Measurements from ENCODE around the gene PCDHGA4. TPM values are rescaled to one million over a fixed set of nuclear protein-coding genes. Genes with fewer than 3 reads are reported as not detected.
"Not testable (repeated sequence)": the region's sequence is repeated elsewhere in the genome, so short reads cannot be mapped to it uniquely, and the experiment has no call there.

Gene PCDHGA4
- polyA plus RNA-seq (2013, experiment 1 of 2) = 0.40 TPM
- polyA plus RNA-seq (2013, experiment 2 of 2) = 0.38 TPM

GRCh38 chr5:141354900-141355469 lies at the start of gene PCDHGA4:
Gene PCDHGA4 (plus strand): TSS chr5:141355021. CDS start chr5:141355108, 87 bp downstream.
- Histone ChIP-seq H3K4me3 (ENCODE audit: low read length) (no peak within 1 kb of the TSS), H3K27me3 (ENCODE audit: insufficient read depth, low read length) (no peaks in the 10 kb centered on the region), H3K9ac (ENCODE audit: low read depth, low read length) (no peak within 1 kb of the TSS), H3K4me1 (ENCODE audit: insufficient read depth, low read length) (no peaks in the 10 kb centered on the region), H3K9me3 (ENCODE audit: insufficient read depth, low read depth, low read length) (peaks cover 54% of the 10 kb centered on the region), H3K36me3 (ENCODE audit: insufficient read depth, low read length) (no peaks in the 10 kb centered on the region), H3K27ac (ENCODE audit: low read depth, low read length) (no peak within 1 kb of the TSS)
- 95% methylated on average over 29 of the region's 29 CpGs for WGBS

- WGBS = 86% methylated on average over 1 of the region's 1 CpG
- H3K9ac ChIP-seq (ENCODE audit: low read depth, low read length) = no peak overlapping the region
- H3K36me3 ChIP-seq (ENCODE audit: insufficient read depth, low read length) = no peaks in the 10 kb centered on the region
- no peak overlapping the region for H3K4me3 ChIP-seq (ENCODE audit: low read length)
- H3K9me3 ChIP-seq (ENCODE audit: insufficient read depth, low read depth, low read length) = peaks cover 11% of the 10 kb centered on the region; the same call in 1 of the 2 replicates
- no peak overlapping the region for H3K27ac ChIP-seq (ENCODE audit: low read depth, low read length)
- no peaks in the 10 kb centered on the region for H3K27me3 ChIP-seq (ENCODE audit: insufficient read depth, low read length)
- no peaks in the 10 kb centered on the region for H3K4me1 ChIP-seq (ENCODE audit: insufficient read depth, low read length)
Observed at GRCh38 chr5:141306630-141307029, 48.2 kb upstream of the PCDHGA4 start.

GRCh38 chr5:141313711-141314110 lies 41.1 kb upstream of the PCDHGA4 start:
- peaks cover 15% of the 10 kb centered on the region for H3K9me3 ChIP-seq (ENCODE audit: insufficient read depth, low read depth, low read length)

GRCh38 chr5:141316963-141317362 lies 37.9 kb upstream of the PCDHGA4 start:
- not testable (repeated sequence) for H3K9ac ChIP-seq (ENCODE audit: low read depth, low read length); H3K27me3 ChIP-seq (ENCODE audit: insufficient read depth, low read length); H3K4me3 ChIP-seq (ENCODE audit: low read length); H3K27ac ChIP-seq (ENCODE audit: low read depth, low read length); H3K4me1 ChIP-seq (ENCODE audit: insufficient read depth, low read length)
- Histone ChIP-seq H3K9me3 (ENCODE audit: insufficient read depth, low read depth, low read length) (peaks cover 29% of the 10 kb centered on the region), H3K36me3 (ENCODE audit: insufficient read depth, low read length) (peaks cover 31% of the 10 kb centered on the region)
- 91% methylated on average over 4 of the region's 4 CpGs for WGBS

More at GRCh38 chr5:141313711-141314110, 41.1 kb upstream of the PCDHGA4 start:
- peaks cover 3% of the 10 kb centered on the region; the same call in 1 of the 2 replicates for H3K4me1 ChIP-seq (ENCODE audit: insufficient read depth, low read length)
- peaks cover 19% of the 10 kb centered on the region for H3K36me3 ChIP-seq (ENCODE audit: insufficient read depth, low read length)
- no peak overlapping the region for H3K9ac ChIP-seq (ENCODE audit: low read depth, low read length)
- H3K27me3 ChIP-seq (ENCODE audit: insufficient read depth, low read length) = no peaks in the 10 kb centered on the region
- H3K27ac ChIP-seq (ENCODE audit: low read depth, low read length) = no peak overlapping the region
- H3K4me3 ChIP-seq (ENCODE audit: low read length) = no peak overlapping the region

GRCh38 chr5:141319202-141319601 lies 35.6 kb upstream of the PCDHGA4 start:
- Histone ChIP-seq H3K27ac (ENCODE audit: low read depth, low read length) (no peak overlapping the region), H3K9me3 (ENCODE audit: insufficient read depth, low read depth, low read length) (peaks cover 29% of the 10 kb centered on the region), H3K4me1 (ENCODE audit: insufficient read depth, low read length) (peaks cover 3% of the 10 kb centered on the region; the same call in 1 of the 2 replicates), H3K36me3 (ENCODE audit: insufficient read depth, low read length) (peaks cover 31% of the 10 kb centered on the region), H3K4me3 (ENCODE audit: low read length) (peak overlapping the region; percentile 93), H3K9ac (ENCODE audit: low read depth, low read length) (no peak overlapping the region), H3K27me3 (ENCODE audit: insufficient read depth, low read length) (no peaks in the 10 kb centered on the region)
- 94% methylated on average over 6 of the region's 6 CpGs for WGBS

GRCh38 chr5:141319699-141320098 lies 35.1 kb upstream of the PCDHGA4 start:
- Histone ChIP-seq H3K9me3 (ENCODE audit: insufficient read depth, low read depth, low read length) (peaks cover 29% of the 10 kb centered on the region), H3K27me3 (ENCODE audit: insufficient read depth, low read length) (no peaks in the 10 kb centered on the region), H3K4me3 (ENCODE audit: low read length) (peak overlapping the region; percentile 93), H3K27ac (ENCODE audit: low read depth, low read length) (no peak overlapping the region; the same call in 1 of the 2 replicates), H3K36me3 (ENCODE audit: insufficient read depth, low read length) (peaks cover 31% of the 10 kb centered on the region), H3K9ac (ENCODE audit: low read depth, low read length) (peak overlapping the region; percentile 99; the same call in 1 of the 2 replicates), H3K4me1 (ENCODE audit: insufficient read depth, low read length) (peaks cover 3% of the 10 kb centered on the region; the same call in 1 of the 2 replicates)
- 79% methylated on average over 5 of the region's 5 CpGs for WGBS

GRCh38 chr5:141320225-141321169 lies 34.3 kb upstream of the PCDHGA4 start, which contains the start of gene TAF7:
Gene TAF7 (minus strand): TSS chr5:141320784. CDS start chr5:141320044, 740 bp downstream.
- Histone ChIP-seq H3K36me3 (ENCODE audit: insufficient read depth, low read length) (peaks cover 31% of the 10 kb centered on the region), H3K4me1 (ENCODE audit: insufficient read depth, low read length) (peaks cover 3% of the 10 kb centered on the region; the same call in 1 of the 2 replicates), H3K4me3 (ENCODE audit: low read length) (peak within 1 kb of the TSS; percentile 93), H3K9ac (ENCODE audit: low read depth, low read length) (peak within 1 kb of the TSS; percentile 99), H3K27ac (ENCODE audit: low read depth, low read length) (peak within 1 kb of the TSS; percentile 93), H3K27me3 (ENCODE audit: insufficient read depth, low read length) (no peaks in the 10 kb centered on the region), H3K9me3 (ENCODE audit: insufficient read depth, low read depth, low read length) (peaks cover 29% of the 10 kb centered on the region)
- WGBS = 2% methylated on average over 67 of the region's 67 CpGs

GRCh38 chr5:141322261-141322660 lies 32.6 kb upstream of the PCDHGA4 start:
- H3K4me3 ChIP-seq (ENCODE audit: low read length) = no peak overlapping the region

GRCh38 chr5:141326088-141326854 lies 28.6 kb upstream of the PCDHGA4 start:
- Histone ChIP-seq H3K36me3 (ENCODE audit: insufficient read depth, low read length) (no peaks in the 10 kb centered on the region), H3K9me3 (ENCODE audit: insufficient read depth, low read depth, low read length) (peaks cover 15% of the 10 kb centered on the region; the same call in 1 of the 2 replicates), H3K9ac (ENCODE audit: low read depth, low read length) (peak overlapping the region; percentile 80), H3K27ac (ENCODE audit: low read depth, low read length) (0 out of 2 replicates have a peak overlapping the region, but pooled peaks have one; percentile 49), H3K4me1 (ENCODE audit: insufficient read depth, low read length) (no peaks in the 10 kb centered on the region), H3K27me3 (ENCODE audit: insufficient read depth, low read length) (no peaks in the 10 kb centered on the region), H3K4me3 (ENCODE audit: low read length) (peak overlapping the region; percentile 65)
- 74% methylated on average over 26 of the region's 27 CpGs for WGBS

More at GRCh38 chr5:141322261-141322660, 32.6 kb upstream of the PCDHGA4 start:
- H3K4me1 ChIP-seq (ENCODE audit: insufficient read depth, low read length) = peaks cover 3% of the 10 kb centered on the region; the same call in 1 of the 2 replicates
- H3K9me3 ChIP-seq (ENCODE audit: insufficient read depth, low read depth, low read length) = peaks cover 24% of the 10 kb centered on the region
- WGBS = 97% methylated on average over 2 of the region's 3 CpGs
- H3K36me3 ChIP-seq (ENCODE audit: insufficient read depth, low read length) = peaks cover 23% of the 10 kb centered on the region
- H3K9ac ChIP-seq (ENCODE audit: low read depth, low read length) = no peak overlapping the region
- H3K27ac ChIP-seq (ENCODE audit: low read depth, low read length) = no peak overlapping the region
- H3K27me3 ChIP-seq (ENCODE audit: insufficient read depth, low read length) = no peaks in the 10 kb centered on the region

GRCh38 chr5:141328231-141328630 lies 26.6 kb upstream of the PCDHGA4 start:
- H3K9ac ChIP-seq (ENCODE audit: low read depth, low read length) = no peak overlapping the region
- 93% methylated on average over 8 of the region's 8 CpGs for WGBS
- H3K4me1 ChIP-seq (ENCODE audit: insufficient read depth, low read length) = no peaks in the 10 kb centered on the region
- H3K4me3 ChIP-seq (ENCODE audit: low read length) = no peak overlapping the region
- no peak overlapping the region for H3K27ac ChIP-seq (ENCODE audit: low read depth, low read length)
- H3K9me3 ChIP-seq (ENCODE audit: insufficient read depth, low read depth, low read length) = peaks cover 27% of the 10 kb centered on the region; the same call in 1 of the 2 replicates
- no peaks in the 10 kb centered on the region for H3K27me3 ChIP-seq (ENCODE audit: insufficient read depth, low read length)
- no peaks in the 10 kb centered on the region for H3K36me3 ChIP-seq (ENCODE audit: insufficient read depth, low read length)
